ENCODE results near the gene IL20RB.

DNA sequence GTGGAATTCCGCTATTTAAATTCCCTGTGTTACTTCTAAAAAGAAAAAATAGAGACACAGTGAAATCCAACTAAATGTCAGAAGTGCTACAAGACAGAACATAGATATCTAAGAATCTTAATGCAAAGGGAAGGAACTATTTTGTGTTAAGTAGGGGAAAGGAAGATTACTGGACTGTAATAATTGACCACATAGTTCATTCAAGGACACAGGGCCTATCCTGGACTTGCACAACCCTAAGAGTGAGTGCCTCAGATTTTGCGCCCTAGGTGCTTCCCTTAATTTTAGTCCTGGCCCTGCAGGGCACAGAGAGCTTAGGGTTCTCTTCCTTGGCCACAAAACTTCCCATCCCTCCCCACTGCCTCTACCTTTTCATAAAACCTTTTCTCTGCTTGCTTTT is 3.5 kb upstream of the IL20RB start:
- TF ChIP-seq, protein P1, sequence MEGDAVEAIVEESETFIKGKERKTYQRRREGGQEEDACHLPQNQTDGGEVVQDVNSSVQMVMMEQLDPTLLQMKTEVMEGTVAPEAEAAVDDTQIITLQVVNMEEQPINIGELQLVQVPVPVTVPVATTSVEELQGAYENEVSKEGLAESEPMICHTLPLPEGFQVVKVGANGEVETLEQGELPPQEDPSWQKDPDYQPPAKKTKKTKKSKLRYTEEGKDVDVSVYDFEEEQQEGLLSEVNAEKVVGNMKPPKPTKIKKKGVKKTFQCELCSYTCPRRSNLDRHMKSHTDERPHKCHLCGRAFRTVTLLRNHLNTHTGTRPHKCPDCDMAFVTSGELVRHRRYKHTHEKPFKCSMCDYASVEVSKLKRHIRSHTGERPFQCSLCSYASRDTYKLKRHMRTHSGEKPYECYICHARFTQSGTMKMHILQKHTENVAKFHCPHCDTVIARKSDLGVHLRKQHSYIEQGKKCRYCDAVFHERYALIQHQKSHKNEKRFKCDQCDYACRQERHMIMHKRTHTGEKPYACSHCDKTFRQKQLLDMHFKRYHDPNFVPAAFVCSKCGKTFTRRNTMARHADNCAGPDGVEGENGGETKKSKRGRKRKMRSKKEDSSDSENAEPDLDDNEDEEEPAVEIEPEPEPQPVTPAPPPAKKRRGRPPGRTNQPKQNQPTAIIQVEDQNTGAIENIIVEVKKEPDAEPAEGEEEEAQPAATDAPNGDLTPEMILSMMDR (IDR thresholded peaks at IDR 0.05), result no peak
- TF ChIP-seq POLR2A (IDR thresholded peaks at IDR 0.05), result no peak

Measured in adrenal gland (tissue), 5 donors.